HG03045 (cell line): ENCODE data around the gene ITIH1.
"Not testable (repeated sequence)": the region's sequence is repeated elsewhere in the genome, so short reads cannot be mapped to it uniquely, and the experiment has no call there.

ENCODE experiments used
- ATAC-seq: cut with Tn5 transposase; IDR thresholded peaks from one replicate; pipeline ENCODE4 v1.9.1; 2021; ENCODE audit warnings: mild to moderate bottlenecking, moderate library complexity; ENCODE audit not compliant: unreplicated experiment

Gene ITIH1

GRCh38 chr3:52777127-52777958 is at the start of gene ITIH1:
TSS of gene ITIH1 (plus strand) at chr3:52777599. CDS start at chr3:52777616, 17 bp downstream.
- ATAC-seq: no peak

DNA sequence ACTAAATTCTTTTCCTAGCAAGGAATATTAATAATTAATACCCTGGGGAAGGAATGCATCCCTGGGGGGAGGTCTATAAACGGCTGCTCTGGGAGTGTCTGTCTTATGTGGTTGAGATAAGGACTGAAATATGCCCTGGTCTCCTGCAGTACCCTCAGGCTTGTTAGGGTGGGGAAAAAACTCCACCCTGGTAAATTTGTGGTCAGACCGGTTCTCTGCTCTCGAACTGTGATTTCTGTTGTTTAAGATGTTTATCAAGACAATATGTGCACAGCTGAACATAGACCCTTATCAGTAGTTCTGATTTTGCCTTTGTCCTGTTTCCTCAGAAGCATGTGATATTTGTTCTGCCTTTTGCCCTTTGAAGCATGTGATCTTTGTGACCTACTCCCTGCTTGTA is 48.6 kb upstream of the ITIH1 start:
- ATAC-seq: not testable (repeated sequence)

DNA sequence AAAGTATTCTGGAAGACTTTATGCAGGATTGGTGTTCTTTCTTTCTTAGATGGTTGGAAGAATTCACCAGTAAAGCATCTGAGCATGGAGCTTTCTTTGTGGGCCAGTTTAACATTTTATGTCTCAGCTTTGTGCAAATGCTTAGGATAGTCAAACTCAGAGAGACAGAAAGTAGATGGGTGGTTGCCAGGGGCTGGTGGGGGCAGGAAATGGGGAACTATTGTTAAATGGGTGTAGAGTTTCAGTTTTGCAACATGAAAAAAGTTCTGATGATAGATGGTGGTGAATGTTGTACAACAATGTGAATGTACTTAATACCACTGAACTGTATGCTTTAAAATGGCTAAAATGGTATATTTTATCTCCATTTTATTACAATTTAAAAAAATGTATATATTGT is 46.7 kb upstream of the ITIH1 start:
- no peak for ATAC-seq

DNA sequence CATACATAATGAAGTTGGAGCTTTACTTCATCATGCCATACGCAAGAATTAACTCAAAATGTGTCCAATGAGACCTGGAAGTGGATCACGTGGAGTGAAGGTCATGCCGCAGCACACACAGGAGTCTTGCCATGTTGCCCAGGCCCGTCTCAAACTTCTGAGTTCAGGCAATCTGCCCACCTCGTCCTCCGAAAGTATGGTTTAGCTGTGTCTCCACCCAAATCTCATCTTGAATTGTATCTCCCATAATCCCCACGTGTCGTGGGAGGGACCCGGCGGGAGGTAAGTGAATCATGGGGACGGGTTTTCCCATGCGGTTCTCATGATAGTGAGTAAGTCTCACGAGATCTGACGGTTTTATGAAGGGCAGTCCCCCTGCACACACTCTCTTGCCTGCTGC is 45.8 kb upstream of the ITIH1 start:
- ATAC-seq: no peak

DNA sequence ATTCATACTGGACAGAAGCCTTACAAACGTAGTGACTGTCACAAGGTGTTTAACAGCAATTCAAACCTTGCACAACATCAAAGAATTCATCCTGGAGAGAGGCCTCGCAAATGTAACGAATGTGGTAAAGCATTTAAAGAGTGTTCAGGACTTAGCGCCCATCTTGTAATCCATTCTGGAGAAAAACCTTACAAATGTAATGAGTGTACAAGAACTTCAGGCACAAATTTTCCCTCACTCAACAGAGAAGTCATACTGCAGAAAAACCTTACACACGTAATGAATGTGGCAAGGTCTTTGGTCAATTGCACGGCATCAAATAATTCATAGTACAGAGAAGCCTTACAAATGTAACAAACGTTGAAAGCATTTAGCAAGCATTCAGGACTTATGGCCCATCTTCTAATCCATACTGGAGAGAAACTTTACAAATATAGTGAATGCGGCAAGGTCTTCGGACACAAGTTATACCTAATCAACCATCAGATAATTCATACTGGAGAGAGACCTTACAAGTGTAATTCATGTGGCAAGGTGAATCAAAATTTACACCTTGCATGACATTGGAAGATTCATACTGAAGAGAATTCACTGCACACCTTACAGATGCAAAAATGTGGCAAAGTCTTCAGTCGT is 44.0 kb upstream of the ITIH1 start:
- ATAC-seq: no peak

DNA sequence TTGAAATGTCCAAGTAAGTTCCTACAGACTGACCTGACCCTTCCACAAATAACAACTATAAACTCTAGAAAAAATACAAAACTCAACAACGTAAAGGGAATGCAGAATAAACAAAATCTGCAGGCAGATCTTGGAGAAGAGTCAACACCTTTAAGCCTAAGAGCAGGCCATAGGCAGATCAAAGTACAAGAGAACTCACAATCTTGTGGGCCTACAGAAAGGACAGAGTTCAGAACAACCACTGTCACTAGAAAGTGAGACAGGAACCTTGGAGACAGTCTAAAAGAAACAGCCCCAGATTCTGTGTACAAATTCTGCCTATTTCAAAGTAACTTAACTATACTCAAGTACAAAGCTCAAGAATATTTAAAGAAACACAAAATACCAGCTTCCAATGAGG is 37.7 kb upstream of the ITIH1 start:
- ATAC-seq: no peak

DNA sequence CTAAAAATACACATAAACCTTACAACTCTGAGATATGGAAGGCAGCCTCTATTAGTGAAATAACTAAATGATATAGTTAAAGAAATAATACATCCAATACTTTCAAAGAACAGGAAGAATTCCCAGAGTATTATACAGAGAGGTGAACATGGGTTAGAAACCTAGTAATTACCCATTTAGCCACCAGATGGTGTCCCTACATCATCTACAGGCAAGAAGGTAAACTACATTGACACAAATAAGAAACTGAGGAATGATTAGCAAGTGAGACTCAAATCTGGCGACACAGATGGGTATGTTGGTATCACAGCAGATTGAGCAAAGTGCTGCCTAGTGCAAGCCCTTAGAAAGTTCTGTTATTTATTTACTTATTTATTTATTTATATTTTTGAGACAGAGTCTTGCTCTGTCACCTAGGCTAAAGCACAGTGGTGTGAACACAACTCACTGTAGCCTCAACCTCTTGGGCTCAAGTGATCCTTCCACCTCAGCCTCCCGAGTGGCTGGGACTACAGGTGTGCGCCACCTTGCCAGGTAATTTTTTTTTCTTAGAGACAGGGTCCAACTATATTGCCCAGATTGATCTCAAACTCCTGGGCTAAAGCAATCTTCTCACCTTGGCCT is 34.9 kb upstream of the ITIH1 start:
- ATAC-seq: no peak

GRCh38 chr3:52743152-52743551 is 34.2 kb upstream of the ITIH1 start:
- no peak for ATAC-seq

DNA sequence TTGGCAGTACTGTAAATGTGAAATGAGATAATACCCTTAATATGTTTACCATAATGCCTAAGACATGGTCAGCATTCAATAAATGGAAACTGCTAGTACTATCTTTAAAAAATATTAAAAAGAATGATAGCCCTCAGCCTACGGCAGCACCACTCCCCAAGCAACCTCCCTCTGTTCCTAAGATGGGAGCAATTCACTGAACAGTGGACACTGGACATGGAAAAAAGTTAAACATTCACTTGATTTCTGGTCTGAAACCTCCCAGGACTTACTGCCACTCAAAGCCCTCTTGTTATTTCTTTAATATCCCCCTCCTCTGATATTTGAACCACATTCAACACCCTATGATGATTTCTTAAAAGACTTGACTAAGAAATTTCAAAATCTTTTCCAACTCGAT is 33.7 kb upstream of the ITIH1 start:
- no peak for ATAC-seq

DNA sequence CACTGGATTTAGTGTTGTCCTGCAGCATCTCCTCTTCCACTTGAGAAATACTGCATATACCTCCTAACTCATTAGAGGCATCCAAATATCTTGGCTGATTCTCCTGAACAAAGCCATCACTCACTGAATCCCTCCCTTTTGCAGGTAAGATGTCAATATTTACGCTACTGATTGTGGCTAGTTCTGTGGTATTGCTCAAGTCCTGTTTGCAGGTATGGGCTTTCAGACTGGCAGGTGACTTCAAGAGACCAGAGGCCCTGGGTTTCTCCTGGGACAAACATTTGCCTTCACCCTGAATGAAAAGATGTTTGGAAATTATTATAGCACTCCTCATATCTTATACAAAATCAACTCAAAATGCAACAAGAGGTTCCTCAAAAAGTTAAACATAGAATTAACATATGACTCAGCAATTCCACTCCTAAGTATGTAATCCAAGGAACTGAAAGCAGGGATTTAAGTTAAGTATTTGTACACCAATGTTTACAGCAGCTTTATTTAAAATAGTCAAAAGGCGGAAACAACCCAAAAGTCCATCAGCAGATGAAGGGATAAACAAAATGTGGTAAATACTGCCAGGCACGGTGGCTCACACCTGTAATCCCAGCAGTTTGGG is 25.2 kb upstream of the ITIH1 start:
- ATAC-seq: no peak

DNA sequence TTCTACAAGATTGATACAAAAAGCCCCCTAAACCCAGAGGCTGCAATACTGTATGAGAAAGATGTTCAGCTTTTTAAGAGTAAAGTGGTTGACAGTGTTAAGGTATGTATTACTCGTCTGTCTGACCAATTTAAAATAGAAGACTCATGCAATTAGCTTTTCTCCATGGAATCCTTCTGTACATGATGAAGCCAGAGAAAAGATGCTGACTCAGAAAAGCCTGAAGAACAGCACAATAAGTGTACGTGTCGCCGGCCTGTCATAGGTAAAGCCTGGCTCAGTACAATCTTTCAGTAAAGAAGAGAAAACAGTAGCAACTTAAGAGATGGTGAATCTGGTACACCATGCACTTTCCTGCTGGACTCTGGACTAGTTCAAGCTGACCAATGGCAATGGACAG is 23.0 kb upstream of the ITIH1 start:
- no peak for ATAC-seq

- no peak for ATAC-seq
These were observed 21.3 kb upstream of the ITIH1 start for GRCh38 chr3:52756141-52756540.

DNA sequence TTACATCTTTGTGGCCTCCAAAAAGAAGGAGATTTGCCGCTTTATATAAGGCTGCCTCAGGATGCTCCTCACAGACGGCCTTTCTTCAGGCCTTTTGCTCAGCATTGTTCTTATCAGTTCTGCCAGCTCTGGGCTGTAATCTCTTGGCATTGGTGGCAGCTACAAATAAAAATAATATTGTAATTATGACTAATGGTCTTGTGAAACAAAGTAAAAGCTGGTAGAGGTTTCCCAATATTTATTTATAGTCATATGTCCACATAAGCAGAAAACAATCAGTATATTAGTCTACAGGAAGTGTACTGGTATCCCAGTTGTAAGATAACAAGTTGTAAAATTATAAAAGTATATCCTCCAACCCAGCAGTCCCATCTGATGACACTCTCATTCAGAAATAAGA is 13.9 kb upstream of the ITIH1 start:
- no peak for ATAC-seq

GRCh38 chr3:52769786-52770455 is 7.5 kb upstream of the ITIH1 start:
- no peak for ATAC-seq

GRCh38 chr3:52770496-52771333 is 6.7 kb upstream of the ITIH1 start, which contains the start of gene NEK4:
TSS of gene NEK4 (minus strand) at chr3:52770940. CDS start at chr3:52770746, 194 bp downstream.
- peak; percentile 88 for ATAC-seq

DNA sequence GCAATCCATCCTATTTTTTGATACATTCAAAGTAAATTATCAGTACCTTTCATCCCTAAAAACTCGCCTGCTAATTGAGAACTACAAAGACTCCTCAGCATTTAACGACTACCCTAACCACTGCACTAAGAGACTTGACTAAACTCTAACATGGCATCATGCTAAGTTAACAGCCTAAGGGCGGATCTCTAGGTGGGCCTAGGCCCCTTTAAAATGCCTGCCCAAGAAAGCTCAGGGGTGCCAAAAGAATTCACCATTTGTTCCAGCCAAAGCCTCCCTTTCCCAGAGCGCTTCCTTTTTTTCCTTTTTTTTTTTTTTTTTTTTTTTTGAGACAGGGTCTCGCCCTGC is 6.1 kb upstream of the ITIH1 start:
- ATAC-seq: peak; percentile 8

DNA sequence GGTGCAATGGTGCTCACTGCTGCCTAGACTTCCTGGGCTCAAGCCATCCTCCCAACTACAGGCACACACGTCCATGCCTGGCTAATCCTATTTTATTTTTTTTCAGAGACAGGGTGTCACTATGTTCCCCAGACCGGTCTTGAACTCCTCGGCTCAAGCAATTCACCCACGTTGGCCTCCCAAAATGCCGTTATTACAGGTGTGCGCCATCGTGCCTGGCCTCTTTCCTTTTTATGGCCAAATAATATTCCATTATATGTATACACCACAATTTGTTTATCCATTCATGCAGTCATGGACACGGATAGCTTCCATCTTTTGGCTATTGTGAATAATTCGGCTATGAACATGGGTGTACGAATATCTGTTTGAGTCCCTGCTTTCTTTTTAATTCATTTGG is 5.7 kb upstream of the ITIH1 start:
- no peak for ATAC-seq

GRCh38 chr3:52773361-52774065 is 3.9 kb upstream of the ITIH1 start:
- ATAC-seq: no peak

GRCh38 chr3:52774066-52774713 is 3.2 kb upstream of the ITIH1 start:
- ATAC-seq: no peak
